GM19452 (cell line): ENCODE results near the gene ZNF362.
"Not testable (repeated sequence)": the region's sequence is repeated elsewhere in the genome, so short reads cannot be mapped to it uniquely, and the experiment has no call there.

Source experiments
- ATAC-seq: cut with Tn5 transposase; IDR thresholded peaks from one replicate; pipeline ENCODE4 v1.9.1; 2021; ENCODE audit not compliant: unreplicated experiment

The ZNF362 gene

DNA sequence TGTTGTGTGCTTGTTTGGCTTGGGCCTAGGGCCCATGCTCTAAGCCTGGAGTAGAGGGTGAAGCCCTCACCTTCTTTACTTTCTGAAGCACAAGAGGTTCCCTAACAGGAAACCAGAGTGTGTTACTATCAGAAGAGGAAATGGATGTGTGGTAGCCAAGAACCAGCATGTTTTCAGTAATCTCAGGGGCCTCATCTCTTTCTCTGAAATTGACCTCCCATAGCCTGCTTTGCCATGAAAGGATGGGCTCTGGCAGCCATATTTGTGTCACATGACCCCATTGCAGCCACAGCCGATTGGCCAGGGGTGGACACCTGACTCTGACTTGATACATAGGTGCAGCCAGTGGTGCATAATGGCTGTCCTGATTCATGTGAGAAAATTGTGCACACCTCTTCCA lies 46.0 kb downstream of the ZNF362 start:
- no peak for ATAC-seq

DNA sequence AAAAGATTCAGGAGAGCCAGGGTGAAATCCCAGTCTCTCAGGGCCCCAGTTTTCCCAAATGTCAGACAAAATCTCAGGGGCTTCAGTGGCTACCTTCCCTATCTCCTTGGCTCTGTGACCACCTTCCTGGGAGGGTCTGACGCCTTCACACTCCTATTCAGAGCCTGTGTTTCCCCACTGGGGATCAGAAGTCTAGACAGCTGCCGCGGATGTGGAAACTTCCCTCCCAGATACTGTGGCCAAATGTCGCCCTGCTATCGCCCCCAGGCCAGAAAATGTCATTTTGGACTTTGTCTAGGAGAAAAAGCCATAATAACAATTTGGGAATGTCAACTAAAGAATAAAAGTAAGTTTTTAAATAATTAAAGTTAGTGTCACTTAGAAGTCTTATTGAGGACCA lies 48.7 kb downstream of the ZNF362 start:
- no peak for ATAC-seq

DNA sequence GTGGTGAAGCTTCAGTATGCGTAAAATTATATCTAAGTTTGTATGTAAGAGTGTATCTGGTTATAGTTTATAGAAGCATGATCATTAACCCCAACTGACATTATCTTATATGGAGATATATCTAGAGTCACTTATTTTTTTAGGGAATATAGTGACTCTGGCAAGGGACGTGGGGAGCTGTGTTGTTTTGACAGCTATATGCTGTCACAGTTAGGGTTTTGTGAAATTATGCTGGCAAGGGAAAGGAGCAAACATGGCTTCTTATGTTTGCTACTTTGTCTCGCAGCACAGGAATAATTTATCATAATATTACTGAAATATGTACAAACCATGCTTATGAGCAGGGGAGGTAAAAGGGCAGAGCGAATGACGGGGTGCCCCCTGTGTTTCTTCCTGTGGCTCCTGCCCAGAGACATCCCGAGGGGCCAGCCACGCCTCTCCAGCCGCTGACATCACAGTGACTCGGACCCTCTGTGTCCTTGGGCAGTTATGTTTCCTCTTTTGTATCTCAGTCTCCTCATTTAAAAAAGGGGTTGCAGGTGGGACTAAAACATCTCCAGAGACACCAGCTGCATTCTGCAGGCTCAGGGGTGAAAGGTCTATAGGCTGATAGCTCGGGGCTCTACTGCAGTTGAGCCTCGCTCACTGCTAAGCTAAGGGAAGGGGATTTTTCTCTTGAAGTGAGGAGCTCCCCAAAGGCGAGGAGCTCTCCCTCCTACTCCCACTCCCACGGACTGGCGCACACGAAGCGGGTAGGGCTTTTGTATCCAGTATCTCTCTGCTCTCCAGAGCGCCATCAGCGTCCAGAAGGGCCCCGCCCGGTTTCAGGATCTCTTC lies 49.7 kb downstream of the ZNF362 start:
- ATAC-seq: no peak

DNA sequence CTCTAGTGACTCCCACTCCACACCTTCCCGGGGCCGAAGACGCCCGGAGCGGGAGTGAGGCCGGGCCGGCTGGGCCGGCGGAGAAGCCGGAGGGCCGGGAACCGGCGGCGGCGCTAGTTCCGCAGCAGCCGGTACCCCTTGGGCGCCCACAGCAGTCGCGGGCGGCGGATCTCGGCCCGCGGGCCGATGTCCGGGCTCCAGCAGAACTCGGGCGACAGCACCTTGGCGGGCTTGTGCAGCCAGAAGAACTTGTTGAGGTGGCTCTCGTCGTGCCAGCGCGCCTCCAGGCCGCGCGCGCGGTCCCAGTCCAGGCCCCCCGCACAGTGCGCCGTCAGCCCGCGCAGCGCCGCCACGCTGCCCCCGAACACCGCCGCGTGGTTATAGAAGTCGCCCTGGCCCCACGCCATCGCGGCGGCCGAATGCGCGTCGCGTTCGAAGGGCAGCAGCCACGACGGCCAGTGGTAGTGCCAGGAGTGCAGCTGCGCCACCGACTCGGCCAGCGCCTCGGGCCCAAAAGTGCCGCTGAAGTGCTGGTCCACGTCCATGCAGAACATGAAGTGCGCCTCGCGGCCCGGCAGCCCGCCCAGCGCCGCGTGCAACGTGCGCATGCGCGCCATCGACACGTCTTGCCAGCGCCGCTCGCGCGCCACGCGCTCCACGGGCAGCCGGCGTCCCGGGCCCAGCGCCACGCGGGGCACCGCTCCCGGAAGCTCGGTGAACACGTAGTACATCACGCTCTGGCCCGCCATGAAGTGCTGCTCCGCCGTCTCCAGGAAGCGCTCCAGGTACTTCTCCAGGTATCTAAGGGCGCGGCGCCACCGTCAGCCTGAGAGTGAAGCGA lies 50.6 kb downstream of the ZNF362 start:
- no peak for ATAC-seq

DNA sequence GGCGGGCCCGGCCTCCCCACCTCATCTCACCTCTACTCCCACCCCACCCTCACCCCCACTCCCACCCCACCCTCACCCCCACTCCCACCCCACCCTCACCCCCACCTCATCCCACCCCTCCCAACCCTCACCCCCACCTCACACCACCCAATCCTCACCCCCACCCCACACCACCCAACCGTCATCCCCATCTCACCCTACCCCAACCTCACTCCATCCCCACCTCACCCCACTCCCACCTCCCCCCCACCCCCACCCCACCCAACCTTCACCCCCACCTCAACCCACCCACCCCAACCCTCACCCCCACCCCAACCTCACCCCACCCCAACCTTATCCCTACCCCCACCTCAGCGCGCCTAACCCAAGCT lies 51.2 kb downstream of the ZNF362 start:
- ATAC-seq: no peak

DNA sequence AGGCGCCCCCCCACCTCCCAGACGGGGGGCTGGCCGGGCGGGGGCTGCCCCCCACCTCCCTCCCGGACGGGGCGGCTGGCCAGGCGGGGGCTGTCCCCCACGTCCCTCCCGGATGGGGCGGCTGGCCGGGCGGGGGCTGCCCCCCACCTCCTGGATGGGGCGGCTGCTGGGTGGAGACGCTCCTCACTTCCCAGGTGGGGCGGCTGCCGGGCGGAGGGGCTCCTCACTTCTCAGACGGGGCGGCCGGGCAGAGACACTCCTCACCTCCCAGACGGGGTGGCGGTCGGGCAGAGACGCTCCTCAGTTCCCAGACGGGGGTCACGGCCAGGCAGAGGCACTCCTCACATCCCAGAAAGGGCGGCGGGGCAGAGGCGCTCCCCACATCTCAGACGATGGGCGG lies 53.1 kb downstream of the ZNF362 start:
- not testable (repeated sequence) for ATAC-seq

DNA sequence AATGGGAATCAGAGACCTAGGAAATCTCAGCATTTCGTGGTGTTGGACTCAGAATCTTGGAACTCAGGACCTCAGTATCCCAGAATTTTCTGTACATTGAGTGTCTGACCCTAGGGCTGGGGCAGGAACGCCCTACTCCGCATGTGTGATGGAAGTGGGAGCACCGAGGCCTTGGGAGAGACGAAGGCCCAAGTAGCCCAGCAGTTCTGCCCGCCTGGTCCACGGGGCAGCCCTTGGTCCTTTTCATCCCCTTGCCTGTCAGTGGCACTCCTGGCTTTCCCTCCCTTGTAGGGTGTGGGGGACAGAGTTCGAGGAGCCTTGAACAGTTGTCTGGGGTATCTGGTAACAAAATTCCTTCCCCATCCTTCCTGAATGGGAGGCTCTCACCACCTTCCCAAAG lies 54.4 kb downstream of the ZNF362 start:
- ATAC-seq: no peak

DNA sequence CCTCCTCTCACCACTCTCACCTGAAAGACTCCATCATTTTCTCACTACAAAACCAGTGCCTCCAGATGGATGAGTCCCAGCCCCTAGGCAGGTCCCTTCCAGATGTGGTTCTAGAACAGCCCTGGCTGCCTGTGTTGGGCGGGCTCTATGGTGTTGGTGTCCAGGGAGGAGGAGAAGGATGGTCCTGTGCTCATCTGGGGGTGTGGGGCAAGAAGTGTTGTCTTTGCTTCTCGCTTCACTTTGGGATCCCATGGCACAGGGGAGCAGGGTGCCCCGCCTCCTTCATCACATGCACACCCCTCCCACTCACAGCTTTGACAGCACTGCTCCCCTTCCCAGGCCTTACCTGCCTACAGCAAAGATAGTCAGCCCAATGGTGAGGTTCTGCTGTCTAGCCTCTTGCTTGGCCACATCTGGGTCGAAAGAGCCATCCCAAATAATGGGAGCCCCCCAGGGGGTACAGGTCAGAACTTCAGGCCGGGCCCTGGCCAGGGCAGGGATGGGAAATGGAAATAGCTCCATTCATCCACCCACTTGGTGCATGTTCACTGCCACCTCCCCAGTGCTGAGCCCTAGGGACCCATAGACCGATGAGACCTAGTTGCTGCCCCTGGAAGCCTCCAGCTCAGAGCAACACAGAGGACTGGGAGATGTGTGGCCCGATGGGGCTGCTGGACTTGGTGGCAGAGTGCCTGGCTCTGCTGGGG lies 55.6 kb downstream of the ZNF362 start:
- ATAC-seq: no peak

DNA sequence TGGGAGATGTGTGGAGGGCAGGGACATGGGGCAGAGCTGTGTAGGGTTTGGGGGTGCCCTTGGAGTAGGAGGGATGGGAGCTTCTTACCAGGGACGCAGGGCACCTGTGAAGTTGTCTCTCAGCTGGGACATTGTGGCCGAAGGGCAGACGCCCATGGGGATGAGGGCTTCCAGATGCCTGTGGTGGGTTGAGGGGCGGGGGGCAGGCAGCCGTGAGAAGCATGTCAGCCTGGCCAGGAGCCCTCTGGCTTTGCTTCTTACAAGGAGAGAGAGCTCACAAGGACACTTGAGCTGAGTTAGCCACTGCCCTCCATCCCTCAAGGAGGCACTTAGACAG lies 56.1 kb downstream of the ZNF362 start:
- ATAC-seq: no peak

DNA sequence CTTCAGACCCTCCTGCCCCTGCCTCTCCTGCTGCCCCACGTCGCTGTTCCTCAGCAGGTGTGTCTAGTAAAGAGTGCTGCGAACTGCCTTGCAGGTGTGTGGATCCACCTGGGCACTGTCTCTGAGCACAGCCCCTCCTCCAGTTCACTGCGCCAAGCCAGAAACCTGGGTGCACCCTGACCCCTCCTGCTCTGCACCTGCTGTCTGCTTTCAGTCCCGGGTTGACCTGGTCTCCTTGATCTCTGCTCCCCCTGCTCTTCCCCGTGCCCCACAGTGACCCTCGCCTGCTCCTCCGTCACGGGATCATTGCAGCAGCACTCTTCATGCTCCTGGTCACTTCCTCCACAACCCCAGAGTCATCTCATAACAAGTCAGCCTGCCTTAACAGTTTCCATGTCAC lies 58.1 kb downstream of the ZNF362 start:
- no peak for ATAC-seq

DNA sequence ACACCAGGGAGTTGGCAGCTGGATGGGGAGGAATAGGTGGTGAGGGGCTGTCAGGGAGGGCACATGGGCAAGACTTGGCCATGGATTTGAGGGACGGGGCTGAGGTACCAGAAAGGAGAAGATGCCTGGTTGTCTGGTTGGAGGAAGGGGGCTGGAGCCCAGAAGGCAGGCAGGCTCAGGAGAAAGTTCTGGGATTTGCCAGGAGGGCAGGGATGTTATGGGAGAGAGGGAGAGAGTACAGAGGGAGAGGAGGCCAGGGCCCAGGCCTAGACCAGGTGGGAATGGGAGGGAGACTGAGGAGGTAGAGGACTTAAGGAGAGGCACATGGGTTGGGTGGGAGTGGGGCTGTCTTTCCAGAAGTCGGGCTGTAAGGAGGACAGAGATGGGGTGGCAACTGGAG lies 60.3 kb downstream of the ZNF362 start:
- ATAC-seq: no peak

DNA sequence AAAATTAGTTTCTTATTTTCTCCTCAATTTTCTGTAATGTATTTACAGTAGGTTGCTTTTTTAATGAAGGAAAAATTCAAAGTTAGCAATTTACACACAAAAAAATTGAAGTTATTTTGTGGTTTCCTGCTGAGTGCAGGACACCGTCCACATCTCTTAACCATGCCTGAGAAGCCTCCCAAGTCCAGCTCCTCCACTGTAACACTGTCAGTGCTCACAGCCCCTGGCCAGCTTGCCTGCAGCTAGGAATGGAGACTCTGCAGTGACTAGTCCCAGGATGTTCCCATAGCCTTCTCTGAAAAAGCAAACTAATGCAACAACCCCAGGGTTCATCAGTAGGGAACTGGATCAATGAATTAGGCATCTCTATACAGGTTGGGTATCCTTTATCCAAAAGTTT lies 61.1 kb downstream of the ZNF362 start:
- no peak for ATAC-seq

DNA sequence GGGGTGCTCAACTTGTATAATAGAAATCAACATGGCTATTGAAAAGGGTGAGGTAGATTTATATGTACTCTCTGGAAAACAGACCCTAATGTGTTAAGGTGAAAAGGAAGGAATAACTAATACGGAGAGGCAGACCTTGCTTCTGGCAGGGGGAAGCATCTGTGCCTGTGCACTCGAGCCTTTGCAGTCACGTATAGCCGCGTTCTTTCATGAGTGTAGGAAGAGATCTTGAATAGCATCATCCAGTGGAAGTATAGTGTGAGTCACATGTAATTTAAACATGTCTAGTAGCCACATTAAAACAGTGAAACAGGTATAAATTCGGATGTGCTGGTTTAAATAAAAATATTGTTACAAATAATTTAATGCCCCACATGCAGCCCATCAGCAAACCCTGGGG lies 61.7 kb downstream of the ZNF362 start:
- ATAC-seq: no peak

DNA sequence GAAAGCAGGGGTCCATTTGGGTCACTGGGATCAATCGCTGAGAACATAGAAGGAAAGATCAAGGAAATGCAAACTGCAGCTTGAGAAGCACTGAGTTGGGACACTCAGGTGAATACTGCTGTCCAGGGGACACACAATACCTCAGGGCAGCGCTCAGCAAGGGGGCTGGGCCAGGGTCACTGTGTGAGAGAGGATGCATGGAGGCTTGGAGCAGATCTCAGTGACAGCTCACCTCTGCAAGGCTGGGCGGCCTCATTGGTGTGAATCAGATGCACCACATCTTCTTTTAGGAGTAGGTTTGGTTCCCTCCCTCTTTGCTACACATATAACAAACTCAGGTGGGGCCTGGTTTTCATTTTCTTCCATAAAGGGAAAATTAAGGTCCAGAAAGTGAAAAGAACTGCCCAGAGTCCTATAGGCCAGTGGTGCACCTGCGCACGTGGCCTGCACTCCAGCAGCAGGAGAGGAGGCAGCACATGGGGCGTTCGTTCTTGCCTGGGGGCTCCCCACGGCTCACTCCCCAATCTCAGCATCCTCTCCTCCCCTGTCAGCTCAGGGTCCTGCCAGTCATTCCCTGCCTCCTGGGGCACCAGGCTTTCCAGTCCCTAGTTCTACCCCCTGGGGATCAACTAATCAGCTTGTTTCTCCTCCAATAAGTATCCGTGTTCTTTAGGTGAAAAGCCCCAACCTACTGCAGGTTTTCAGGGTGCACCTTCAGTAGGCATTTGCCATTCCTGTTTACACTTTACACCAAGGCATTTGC lies 63.1 kb downstream of the ZNF362 start:
- ATAC-seq: no peak

DNA sequence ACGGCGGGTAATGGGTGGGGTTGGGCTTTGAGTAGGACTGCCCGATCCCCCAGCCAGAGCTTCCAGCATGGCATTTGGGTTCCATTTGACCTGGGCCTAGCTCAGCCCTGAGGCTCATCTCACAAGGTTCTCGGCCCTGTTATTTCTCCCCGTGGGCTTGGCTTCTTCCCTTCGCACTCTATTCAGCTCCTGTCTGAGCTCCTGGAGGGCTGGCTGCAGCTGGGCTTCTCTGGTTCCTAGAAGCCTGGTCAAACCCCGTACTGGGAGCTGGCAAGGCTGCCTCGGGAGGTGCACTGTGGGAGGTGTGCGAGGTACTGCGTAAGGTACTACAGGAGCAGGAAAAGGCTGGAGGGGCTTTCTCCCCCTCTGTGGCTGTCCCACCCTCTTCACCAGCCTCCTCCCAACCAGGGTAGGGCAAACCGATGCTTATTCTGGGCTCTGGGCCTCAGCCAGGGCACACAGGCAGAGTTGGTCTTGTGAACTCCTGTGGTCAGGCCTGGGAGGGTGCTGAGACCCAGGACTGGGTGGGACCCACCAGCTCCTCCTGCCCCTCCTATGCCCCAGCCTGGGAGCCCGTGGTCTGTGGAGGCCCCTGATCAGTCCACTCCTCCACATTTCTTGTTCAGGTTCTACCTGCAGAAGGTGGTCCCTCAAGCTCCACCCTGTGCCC lies 63.8 kb downstream of the ZNF362 start:
- no peak for ATAC-seq

DNA sequence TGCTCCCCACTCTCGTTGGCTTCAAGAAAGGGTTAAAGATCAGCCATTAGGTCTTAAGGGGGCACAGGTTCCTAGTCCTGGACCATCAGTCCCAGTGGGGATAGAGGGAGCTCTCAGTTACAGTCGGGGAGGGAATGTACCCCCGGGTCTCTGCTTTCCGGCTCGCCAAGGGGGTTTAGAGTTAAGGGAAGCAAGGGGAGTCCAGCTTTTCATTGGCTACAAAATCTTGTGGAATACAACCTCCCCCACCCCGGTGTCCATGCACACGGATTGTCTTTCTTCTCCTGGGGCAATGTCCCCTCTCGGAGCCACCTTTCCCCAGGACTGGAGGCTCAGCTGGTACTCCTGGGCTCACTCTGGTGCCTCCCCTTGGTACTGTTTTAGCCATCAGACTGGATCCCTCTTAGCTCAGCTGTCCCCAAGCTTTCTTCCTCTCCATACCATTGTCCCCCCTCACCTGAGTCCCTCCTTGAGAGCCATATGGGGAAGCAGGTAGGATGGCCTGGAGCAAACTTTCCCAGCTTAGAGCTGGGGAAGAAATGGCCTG lies 64.4 kb downstream of the ZNF362 start, which contains the start of gene A3GALT2:
Gene A3GALT2 (minus strand): TSS at position 480 of the 547 bp plus-strand sequence. CDS start 0 bp downstream, at position 480.
- no peak for ATAC-seq

DNA sequence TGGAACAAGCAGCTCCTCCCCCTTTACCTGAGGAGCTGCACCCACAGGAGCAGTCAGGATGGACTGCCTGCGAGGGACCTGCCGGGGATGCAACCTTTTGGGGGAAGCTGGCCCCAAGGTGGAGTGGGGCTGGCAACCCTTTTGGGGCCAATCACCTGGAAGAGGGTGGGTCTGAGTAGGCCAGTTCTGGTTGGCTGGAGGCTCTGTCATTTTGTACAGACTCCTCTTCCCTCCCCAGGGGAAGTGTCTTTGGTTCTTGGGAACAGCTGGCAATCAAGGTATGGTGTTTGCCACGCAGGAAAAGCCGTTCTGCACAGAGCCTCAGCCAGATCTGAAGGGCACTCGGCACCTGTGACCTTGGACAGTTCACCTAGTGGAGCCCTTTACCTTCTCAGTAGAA lies 64.9 kb downstream of the ZNF362 start:
- ATAC-seq: no peak

DNA sequence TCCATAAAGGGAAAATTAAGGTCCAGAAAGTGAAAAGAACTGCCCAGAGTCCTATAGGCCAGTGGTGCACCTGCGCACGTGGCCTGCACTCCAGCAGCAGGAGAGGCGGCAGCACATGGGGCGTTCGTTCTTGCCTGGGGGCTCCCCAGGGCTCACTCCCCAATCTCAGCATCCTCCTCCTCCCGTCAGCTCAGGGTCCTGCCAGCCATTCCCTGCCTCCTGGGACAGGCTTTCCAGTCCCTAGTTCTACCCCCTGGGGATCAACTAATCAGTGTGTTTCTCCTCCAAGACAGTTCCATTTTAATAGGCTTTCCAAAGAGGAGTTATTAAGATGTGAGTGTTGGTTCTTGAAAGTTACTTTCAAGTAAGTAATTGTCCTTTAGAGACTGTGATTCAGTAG lies 65.8 kb downstream of the ZNF362 start:
- no peak for ATAC-seq

DNA sequence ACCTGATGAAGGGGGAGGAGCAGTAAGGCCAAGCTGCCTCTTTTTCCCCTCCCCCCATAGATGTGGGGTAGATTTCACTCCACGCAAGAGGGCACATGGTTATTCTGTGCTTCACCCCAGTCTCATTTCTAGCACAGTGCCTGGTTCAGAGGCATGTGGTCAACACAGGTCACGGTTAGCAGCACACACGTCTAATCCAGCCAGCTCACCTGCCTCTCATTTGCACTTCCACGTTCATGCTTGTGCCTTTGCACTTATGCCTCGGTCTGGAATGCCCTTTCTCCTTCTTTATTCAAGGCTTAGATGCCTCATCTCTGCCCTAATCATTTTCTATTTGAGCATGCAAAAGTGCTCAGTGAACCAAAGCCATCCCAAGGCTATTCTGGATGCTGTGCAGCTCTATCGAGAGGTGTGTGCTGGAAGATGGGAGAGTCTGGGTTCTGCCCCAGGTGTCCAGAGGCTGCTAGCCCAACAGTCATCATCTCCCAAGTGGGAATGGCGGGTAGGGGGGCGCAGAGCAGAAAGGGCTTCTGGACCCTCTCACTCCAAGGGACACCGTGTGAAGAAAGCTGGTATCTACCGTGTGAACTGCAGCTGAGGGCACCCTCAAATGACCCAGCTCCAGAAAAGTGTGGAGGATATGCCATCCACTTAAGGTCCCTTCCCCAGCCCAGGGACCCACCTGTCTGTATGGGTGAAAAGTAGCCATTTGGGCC lies 66.7 kb downstream of the ZNF362 start:
- ATAC-seq: no peak
